Activated CD4-positive, alpha-beta T cell treated with anti-CD3 and anti-CD28 coated beads, Interleukin-10, Interleukin-2, amounts not matched to agents 100 ng/mL and 50 ng/mL, durations not matched to agents 16 hours and 8 hours (primary cell): ENCODE data around the gene KIF25.

Experiments
- DNase-seq: peaks from one replicate; pipeline ENCODE4 v3.0.0-alpha.2; 2020

KIF25 gene

GRCh38 chr6:168091381-168092264 is 94.2 kb downstream of the KIF25 start:
- DNase-seq: no peak

GRCh38 chr6:168092541-168092940 is 95.1 kb downstream of the KIF25 start:
- no peak for DNase-seq

DNA sequence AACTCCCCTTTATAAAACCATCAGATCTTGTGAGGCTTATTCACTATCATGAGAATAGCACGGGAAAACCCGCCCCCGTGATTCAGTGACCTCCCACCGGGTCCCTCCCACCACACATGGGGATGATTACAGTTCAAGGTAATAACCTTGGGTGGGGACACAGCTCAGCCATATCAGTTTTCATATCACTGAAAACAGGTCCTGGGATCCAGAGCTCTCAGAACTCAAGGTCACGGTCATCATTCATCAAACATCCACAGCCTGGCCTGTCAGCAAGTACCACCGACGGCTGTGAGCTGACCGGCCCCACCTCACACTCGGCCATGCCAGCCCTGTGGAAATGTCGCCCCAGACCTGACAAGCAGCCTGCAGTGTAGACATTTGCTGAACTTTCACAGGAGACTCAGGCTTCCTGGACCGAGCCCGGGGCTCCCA is 95.6 kb downstream of the KIF25 start:
- DNase-seq: no peak

- no peak for DNase-seq
Measured at GRCh38 chr6:168093634-168094033, 96.2 kb downstream of the KIF25 start.
